GM12801 (cell line): Measurements from ENCODE around the gene TMEM266.

Experiments
- CTCF ChIP-seq: IDR thresholded peaks from one replicate; pipeline ENCODE4 v1.5.1; 2011; ENCODE audit warnings: control low read depth; ENCODE audit not compliant: insufficient read length; ENCODE audit errors: extremely low read depth

TMEM266 gene

GRCh38 chr15:76190070-76190564, 130.3 kb downstream of the TMEM266 start:
- no peak for TF ChIP-seq CTCF

GRCh38 chr15:76190751-76191538, 131.2 kb downstream of the TMEM266 start:
- TF ChIP-seq CTCF = peak; percentile 58

- TF ChIP-seq CTCF = no peak
Observed at GRCh38 chr15:76191539-76192244, 131.9 kb downstream of the TMEM266 start.

- TF ChIP-seq CTCF = no peak
Observed at GRCh38 chr15:76192715-76193114, 132.9 kb downstream of the TMEM266 start.

GRCh38 chr15:76193934-76194333, 134.1 kb downstream of the TMEM266 start:
- TF ChIP-seq CTCF = no peak

- TF ChIP-seq CTCF = no peak
Observed at GRCh38 chr15:76195506-76196268, 135.9 kb downstream of the TMEM266 start.
